HepG2 (cell line): Measurements from ENCODE around the gene ACE2. TPM values are rescaled to one million over a fixed set of nuclear protein-coding genes. Genes with fewer than 3 reads are reported as not detected.

ENCODE experiments used
- ATAC-seq: fragments of 200-7000 bp; cut with Tn5 transposase; 3 replicates; pipeline ENCODE4 v1.9.1; 2020; ENCODE audit warnings: mild to moderate bottlenecking, moderate library complexity
- BruUV-seq: library from RNA; stranded (reverse); fragments of 400-500 nt; replicated peaks from 2 replicates; lab custom pipeline; 2021; lab: Mats Ljungman, UMichigan
- CTCF ChIA-PET: fragments of 300-600 bp; formaldehyde crosslinking; extraction: SDS; loops from one replicate; lab custom pipeline; 2021; ENCODE audit warnings: low total read pairs, inconsistent platforms, low intra/inter-chr PET ratio; lab: Yijun Ruan, JAX
- POLR2A ChIA-PET: fragments of 350-600 bp; sonication (Branson Sonifier 250); formaldehyde crosslinking; loops from one replicate; lab custom pipeline; 2020; ENCODE audit warnings: antibody characterized with exemption, inconsistent platforms; lab: Yijun Ruan, JAX
- DNase-seq: peaks from one replicate; pipeline ENCODE4 v3.0.0-alpha.2; 2015; ENCODE audit warnings: low spot score
- FAIRE-seq: peaks from 3 replicates; lab custom pipeline; 2011; peaks lifted over from hg19 to GRCh38; lab: Jason Lieb, UNC
- H2AFZ ChIP-seq: one replicate; pipeline ENCODE4 v1.6.1; 2011; ENCODE audit warnings: low read length, inconsistent platforms
- H3K27ac ChIP-seq: fragments of 300-600 bp; 3 replicates; pipeline ENCODE4 v1.8.0; 2011; ENCODE audit warnings: mixed run types, mild to moderate bottlenecking, mixed read lengths, low read length, inconsistent platforms; ENCODE audit not compliant: insufficient read depth; ENCODE audit errors: extremely low read length
- H3K27me3 ChIP-seq, 2 experiments: fragments of 200-600 bp in 1 of 2; 2 replicates in 1 of 2; 3 replicates in 1 of 2; pipeline versions ENCODE4 v1.6.0 to v1.8.0; 2011; ENCODE audit warnings: low read length in 2 of 2, mild to moderate bottlenecking in 2 of 2, moderate library complexity in 2 of 2, inconsistent platforms in 1 of 2; ENCODE audit not compliant: insufficient read depth in 2 of 2, control insufficient read depth in 1 of 2
- H3K36me3 ChIP-seq, 2 experiments: fragments of 200-600 bp in 1 of 2; replicated peaks in 1 of 2; 2 replicates in 1 of 2; 3 replicates in 1 of 2; pipeline versions ENCODE4 v1.5.1 to v1.8.0; 2011; ENCODE audit warnings: low read length in 2 of 2, inconsistent platforms in 1 of 2; ENCODE audit not compliant: insufficient read depth in 2 of 2, control insufficient read depth in 1 of 2
- H3K4me1 ChIP-seq: 2 replicates; pipeline ENCODE4 v1.5.1; 2012; ENCODE audit warnings: low read length, inconsistent platforms; ENCODE audit not compliant: insufficient read depth
- H3K4me2 ChIP-seq: 2 replicates; pipeline ENCODE4 v1.6.0; 2011; ENCODE audit warnings: low read depth, low read length, inconsistent platforms
- H3K4me3 ChIP-seq, 3 experiments: fragments of 200-600 bp in 1 of 3; sonication (generic), shearing (Covaris generic) in 1 of 3; replicated peaks in 1 of 3; 2 replicates each; pipeline ENCODE4 v1.5.1; 2011 to 2016; ENCODE audit warnings: low read length in 3 of 3, inconsistent platforms in 2 of 3, low read depth in 2 of 3, mild to moderate bottlenecking in 2 of 3, control low read depth in 1 of 3, mixed read lengths in 1 of 3; ENCODE audit not compliant: insufficient read depth in 1 of 3
- H3K79me2 ChIP-seq: one replicate; pipeline ENCODE4 v1.6.1; 2011; ENCODE audit warnings: low read length, inconsistent platforms; ENCODE audit not compliant: insufficient read depth
- H3K9ac ChIP-seq: 2 replicates; pipeline ENCODE4 v1.6.0; 2011; ENCODE audit warnings: mild to moderate bottlenecking, low read depth, low read length, inconsistent platforms; ENCODE audit not compliant: insufficient read depth
- H3K9me3 ChIP-seq: 2 replicates; pipeline ENCODE4 v1.5.1; 2012; ENCODE audit warnings: mild to moderate bottlenecking, low read length
- H4K20me1 ChIP-seq: 2 replicates; pipeline ENCODE4 v1.6.0; 2011; ENCODE audit warnings: inconsistent platforms, mild to moderate bottlenecking, low read length, moderate library complexity; ENCODE audit not compliant: insufficient read depth
- CC2D1A ChIP-seq: sonication (generic); formaldehyde crosslinking; IDR thresholded peaks from 2 replicates; pipeline ENCODE4 v1.8.1; 2023; ENCODE audit warnings: mild to moderate bottlenecking, missing genetic modification reagents
- DMAP1 ChIP-seq: IDR thresholded peaks from 2 replicates; pipeline ENCODE4 v1.6.1; 2016
- FOXM1 ChIP-seq: sonication (generic); formaldehyde crosslinking; IDR thresholded peaks from 2 replicates; pipeline ENCODE4 v1.5.0; 2020; ENCODE audit warnings: missing genetic modification reagents
- GTF2F1 ChIP-seq: fragments of 150-350 bp; IDR thresholded peaks from 2 replicates; pipeline ENCODE4 v1.6.1; 2014; ENCODE audit warnings: low read length
- ISX ChIP-seq: sonication (generic); formaldehyde crosslinking; conservative IDR thresholded peaks from 2 replicates; pipeline ENCODE4 v1.5.0; 2020; ENCODE audit warnings: missing genetic modification reagents
- KAT7 ChIP-seq: IDR thresholded peaks from 2 replicates; pipeline ENCODE4 v1.6.1; 2018; ENCODE audit warnings: borderline replicate concordance, missing compliant biosample characterization
- KLF6 ChIP-seq: IDR thresholded peaks from 2 replicates; pipeline ENCODE4 v1.8.0; 2016; ENCODE audit warnings: missing biosample characterization, missing genetic modification reagents
- ZNF225 ChIP-seq: sonication (generic); formaldehyde crosslinking; IDR thresholded peaks from 2 replicates; pipeline ENCODE4 v1.4.0; 2020; ENCODE audit warnings: mild to moderate bottlenecking, missing genetic modification reagents
- ZNF562 ChIP-seq: sonication (generic); formaldehyde crosslinking; IDR thresholded peaks from 2 replicates; pipeline ENCODE4 v1.8.0; 2022; ENCODE audit warnings: missing genetic modification reagents, borderline replicate concordance
- ZNF577 ChIP-seq: sonication (generic); formaldehyde crosslinking; IDR thresholded peaks from 2 replicates; pipeline ENCODE4 v1.4.0; 2020; ENCODE audit warnings: mild to moderate bottlenecking, low read depth, missing genetic modification reagents, borderline replicate concordance
- ZSCAN21 ChIP-seq: sonication (generic); formaldehyde crosslinking; IDR thresholded peaks from 2 replicates; pipeline ENCODE4 v1.8.0; 2022; ENCODE audit warnings: mild to moderate bottlenecking, missing genetic modification reagents, moderate library complexity, borderline replicate concordance
- WGBS: methylation state at CpG from one replicate; pipeline ENCODE4 v1.1.6; 2017; ENCODE audit warnings: low lambda C conversion rate; 5-methylcytosine and 5-hydroxymethylcytosine counted together
- in situ Hi-C: cut with HindIII; loops from 2 replicates; pipeline ENCODE4 v1.10.0; 2017; ENCODE audit warnings: low pct_unique_long_range_greater_than_20kb; ENCODE audit not compliant: extremely low pct_ligation_motif_present
- intact Hi-C: fragments of 100-400 bp; cut with micrococcal nuclease; formaldehyde crosslinking; loops from one replicate; pipeline ENCODE4 v1.10.0; 2022; ENCODE audit not compliant: unreplicated experiment
- polyA plus RNA-seq, 8 experiments: library from polyadenylated mRNA; depleted of rRNA in 3 of 8; stranded (reverse) in 7 of 8; unstranded in 1 of 8; fragments of >200 nt; fragmentation: Illumina TruSeq in 4 of 8; extraction: Trizol in 4 of 8; gene quantifications; 2 replicates each; pipeline versions ENCODE4 v1.2.1 to v1.2.3, GENCODE V29; 2011 to 2016; ENCODE audit warnings: low read depth in 4 of 8, missing spikeins in 1 of 8, mixed read lengths in 1 of 8; ENCODE audit not compliant: insufficient read depth in 1 of 8
- total RNA-seq, 5 experiments: library from RNA; depleted of rRNA; stranded (reverse); fragments of >200 nt; fragmentation: Illumina TruSeq; extraction: Trizol; gene quantifications; 2 replicates each; pipeline ENCODE4 v1.2.3, GENCODE V29; 2016; ENCODE audit warnings: low read depth in 1 of 5

The ACE2 gene
- total and polyA plus RNA-seq, 2 of the 13 experiments (the other 11 are each of a cell fraction or from before 2014, with no cell fraction given) = 0.46 to 3.1 TPM

DNA sequence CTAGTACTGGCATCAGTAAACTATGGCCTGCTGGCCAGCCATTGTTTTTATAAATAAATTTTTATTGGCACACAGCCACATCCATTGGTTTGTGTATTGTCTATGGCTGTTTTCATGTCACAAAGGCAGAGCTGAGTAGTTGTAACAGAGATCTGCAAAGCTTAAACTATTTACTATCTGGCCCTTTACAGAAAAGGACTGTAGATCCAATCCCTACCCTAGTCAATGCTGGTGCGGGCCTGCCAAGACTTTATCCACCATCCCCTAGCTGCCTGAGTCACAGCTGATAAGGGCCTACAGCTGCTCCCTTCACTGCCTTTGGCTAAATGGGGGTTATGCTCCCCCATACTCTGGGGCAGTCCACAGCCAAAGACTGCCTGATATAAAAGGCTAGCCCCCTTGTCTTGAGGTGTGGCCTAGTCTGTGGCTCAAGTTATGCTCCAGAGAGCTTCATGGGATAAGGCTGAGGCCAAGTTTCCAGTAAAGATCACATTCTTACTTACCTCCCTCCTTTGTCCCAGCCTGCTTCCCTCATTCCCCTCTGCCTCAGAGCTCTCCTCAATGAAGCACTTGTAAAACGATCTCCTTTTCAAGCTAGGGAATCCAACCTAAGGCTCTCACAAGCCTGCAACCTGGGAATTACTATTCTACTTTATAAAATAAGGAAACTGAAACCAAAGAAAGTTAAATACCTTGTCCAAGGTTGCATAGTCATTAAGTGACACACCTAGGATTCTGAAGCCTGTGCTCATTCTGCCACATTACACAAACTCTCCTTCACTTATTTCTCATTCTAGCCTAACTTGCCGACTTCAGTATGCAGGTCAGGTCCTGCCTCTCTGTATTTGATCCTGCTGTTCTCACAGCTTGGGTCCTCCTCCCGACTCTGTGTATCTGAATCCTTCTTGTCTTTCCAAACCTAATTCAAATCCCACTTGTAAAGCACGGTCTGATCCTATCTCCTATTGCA lies 20.7 kb downstream of the ACE2 start:
- H3K9me3 ChIP-seq = no peaks in the 10 kb centered on the region
- POLR2A ChIA-PET = no interaction called here
- H3K4me2 ChIP-seq = no peak overlapping the region
- no peak overlapping the region for H3K9ac ChIP-seq
- H3K4me1 ChIP-seq = no peaks in the 10 kb centered on the region
- H3K36me3 ChIP-seq = no peaks in the 10 kb centered on the region
- in situ Hi-C loops = no loop called here
- no peaks in the 10 kb centered on the region for H4K20me1 ChIP-seq
- no TSS peak for BruUV-seq
- no peak overlapping the region for H3K4me3 ChIP-seq
- H3K79me2 ChIP-seq = no peaks in the 10 kb centered on the region
- CTCF ChIA-PET = no interaction called here
- FAIRE-seq (no peak), DNase-seq (no peak), ATAC-seq (no peak)
- intact Hi-C loops = no loop called here
- 7% methylated on average over 4 of the region's 5 CpGs for WGBS
- H3K27me3 ChIP-seq = no peaks in the 10 kb centered on the region
- no peak overlapping the region for H3K27ac ChIP-seq
- TF ChIP-seq FOXM1 (CRISPR knock-in tag) = no peak
- TF ChIP-seq ZNF225 (CRISPR knock-in tag) = no peak
- no peak for TF ChIP-seq ZNF577 (CRISPR knock-in tag)
- TF ChIP-seq ZNF562 (CRISPR knock-in tag) = no peak
- no peak for TF ChIP-seq ZSCAN21 (CRISPR knock-in tag)
- TF ChIP-seq CC2D1A = no peak
- no peak for TF ChIP-seq KLF6 (CRISPR knock-in tag)
- no peak for TF ChIP-seq DMAP1
- TF ChIP-seq GTF2F1 = no peak
- no peak for TF ChIP-seq KAT7 (CRISPR knock-in tag)
- TF ChIP-seq ISX (CRISPR knock-in tag) = no peak
- no peak overlapping the region for H2AFZ ChIP-seq
